HUES64 (cell line): ENCODE results near the gene PAX3.

Experiments
- H3K27ac ChIP-seq: 2 replicates; pipeline ENCODE4 v1.7.0; 2013; ENCODE audit warnings: low read depth, low read length, inconsistent platforms
- H3K27me3 ChIP-seq: 2 replicates; pipeline ENCODE4 v1.6.1; 2013; ENCODE audit warnings: mild to moderate bottlenecking, low read length; ENCODE audit not compliant: insufficient read depth
- H3K36me3 ChIP-seq: 2 replicates; pipeline ENCODE4 v1.6.1; 2013; ENCODE audit warnings: mild to moderate bottlenecking, low read length; ENCODE audit not compliant: insufficient read depth
- H3K4me1 ChIP-seq: 2 replicates; pipeline ENCODE4 v1.6.1; 2013; ENCODE audit warnings: mild to moderate bottlenecking, low read length, moderate library complexity; ENCODE audit not compliant: insufficient read depth
- H3K4me3 ChIP-seq: 2 replicates; pipeline ENCODE4 v1.5.1; 2013; ENCODE audit warnings: mild to moderate bottlenecking, low read length, moderate library complexity
- H3K9ac ChIP-seq: 2 replicates; pipeline ENCODE4 v1.6.1; 2013; ENCODE audit warnings: mild to moderate bottlenecking, low read depth, low read length
- H3K9me3 ChIP-seq: 2 replicates; pipeline ENCODE4 v1.6.1; 2013; ENCODE audit warnings: low read depth, low read length; ENCODE audit not compliant: insufficient read depth
- WGBS: fragments of 150-250, 120-280 bp; methylation state at CpG from one replicate; pipeline ENCODE4 v1.1.7; 2013; ENCODE audit warnings: missing lambda C conversion rate; 5-methylcytosine and 5-hydroxymethylcytosine counted together

The PAX3 gene

DNA sequence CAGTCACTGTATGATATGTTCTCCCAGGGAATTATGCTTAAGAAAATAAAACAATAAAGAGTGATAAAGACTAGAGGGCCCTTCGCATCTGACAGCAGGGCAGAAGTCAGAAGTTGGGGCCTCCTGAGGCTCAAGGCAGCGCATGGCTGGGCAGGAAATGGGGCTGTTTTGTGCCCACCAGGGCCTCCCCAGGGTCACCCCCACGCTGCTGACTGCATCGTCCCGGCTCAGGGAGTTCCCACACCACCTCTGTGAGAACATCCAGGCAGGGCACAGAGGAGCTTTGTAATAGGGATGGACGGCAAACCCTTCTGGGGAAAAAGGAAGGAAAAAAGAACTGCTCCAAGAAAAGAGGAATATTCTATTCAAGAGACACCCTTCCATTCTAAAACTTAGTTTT lies 41.2 kb downstream of the PAX3 start:
- WGBS = 37% methylated on average over 6 of the region's 6 CpGs
- Histone ChIP-seq H3K27ac (no peak overlapping the region), H3K9ac (no peak overlapping the region), H3K4me1 (peaks cover 38% of the 10 kb centered on the region), H3K36me3 (no peaks in the 10 kb centered on the region), H3K9me3 (no peaks in the 10 kb centered on the region), H3K4me3 (no peak overlapping the region), H3K27me3 (no peaks in the 10 kb centered on the region; the same call in 1 of the 2 replicates)

- Histone ChIP-seq H3K4me3 (peak overlapping the region; percentile 4; the same call in 1 of the 2 replicates), H3K9me3 (no peaks in the 10 kb centered on the region), H3K36me3 (no peaks in the 10 kb centered on the region), H3K27ac (no peak overlapping the region), H3K27me3 (no peaks in the 10 kb centered on the region; the same call in 1 of the 2 replicates), H3K9ac (no peak overlapping the region), H3K4me1 (peaks cover 38% of the 10 kb centered on the region)
- WGBS = 17% methylated on average over 8 of the region's 8 CpGs
Observed at GRCh38 chr2:222256250-222256649, 42.5 kb downstream of the PAX3 start.

- H3K4me1 ChIP-seq = peaks cover 38% of the 10 kb centered on the region
- H3K9ac ChIP-seq = no peak overlapping the region
- H3K36me3 ChIP-seq = no peaks in the 10 kb centered on the region
Observed at GRCh38 chr2:222255090-222255489, 43.7 kb downstream of the PAX3 start.

GRCh38 chr2:222250313-222250712 lies 48.5 kb downstream of the PAX3 start:
- no peak overlapping the region for H3K4me3 ChIP-seq
- H3K9ac ChIP-seq = no peak overlapping the region
- no peak overlapping the region for H3K27ac ChIP-seq
- H3K4me1 ChIP-seq = peaks cover 8% of the 10 kb centered on the region
- WGBS = no CpG with 5 or more reads among the region's 1 CpG
- no peaks in the 10 kb centered on the region for H3K36me3 ChIP-seq
- no peaks in the 10 kb centered on the region for H3K9me3 ChIP-seq
- H3K27me3 ChIP-seq = no peaks in the 10 kb centered on the region; the same call in 1 of the 2 replicates

More at GRCh38 chr2:222255090-222255489, 43.7 kb downstream of the PAX3 start:
- Histone ChIP-seq H3K27me3 (no peaks in the 10 kb centered on the region; the same call in 1 of the 2 replicates), H3K9me3 (no peaks in the 10 kb centered on the region), H3K4me3 (no peak overlapping the region), H3K27ac (no peak overlapping the region)

DNA sequence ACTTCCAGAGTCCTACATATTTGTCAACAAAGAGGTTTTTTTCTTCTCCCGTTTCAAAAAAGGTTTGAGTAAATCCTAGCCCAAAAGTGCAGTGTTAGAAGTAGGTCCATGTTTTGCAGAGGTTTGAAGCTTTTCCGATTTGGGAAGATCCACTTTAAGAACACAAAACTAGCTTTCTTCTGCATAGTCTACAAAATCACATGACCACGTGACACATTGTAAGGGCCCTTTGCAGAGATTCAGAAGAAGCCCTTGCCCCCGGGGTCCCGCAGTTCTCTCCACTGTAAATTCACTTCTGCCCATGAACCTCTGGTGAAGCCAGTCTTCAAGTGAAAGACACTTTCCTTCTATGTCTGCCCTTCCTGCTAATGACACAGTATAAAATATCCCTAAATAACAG lies 49.4 kb downstream of the PAX3 start:
- H3K9me3 ChIP-seq = no peaks in the 10 kb centered on the region
- no peaks in the 10 kb centered on the region for H3K36me3 ChIP-seq
- no peak overlapping the region for H3K4me3 ChIP-seq
- no peak overlapping the region for H3K9ac ChIP-seq
- peaks cover 2% of the 10 kb centered on the region; the same call in 1 of the 2 replicates for H3K27me3 ChIP-seq
- no peak overlapping the region for H3K27ac ChIP-seq
- WGBS = 91% methylated on average over 4 of the region's 5 CpGs
- H3K4me1 ChIP-seq = peaks cover 5% of the 10 kb centered on the region; the same call in 1 of the 2 replicates

DNA sequence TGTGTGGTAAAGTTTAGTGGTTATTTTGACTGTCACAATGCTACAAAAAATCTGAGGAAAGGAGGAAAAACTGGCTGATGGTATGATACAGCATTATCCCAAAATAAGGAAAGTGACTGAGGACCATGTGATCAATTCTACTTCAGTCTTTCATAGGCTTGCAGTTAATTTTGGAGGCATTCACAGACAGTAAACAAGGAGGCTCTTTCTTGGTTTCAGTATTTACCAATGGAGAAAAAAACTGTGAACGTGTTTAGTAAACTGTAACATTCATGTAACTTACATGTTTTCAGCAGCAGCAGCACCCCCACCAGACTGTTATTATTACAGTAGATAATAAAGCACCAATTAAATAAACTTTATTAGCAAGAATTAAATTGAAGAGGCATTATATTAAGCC lies 50.0 kb downstream of the PAX3 start:
- peaks cover 8% of the 10 kb centered on the region; the same call in 1 of the 2 replicates for H3K27me3 ChIP-seq
- no peak overlapping the region for H3K9ac ChIP-seq
- no peaks in the 10 kb centered on the region for H3K36me3 ChIP-seq
- no peak overlapping the region for H3K27ac ChIP-seq
- H3K9me3 ChIP-seq = no peaks in the 10 kb centered on the region
- H3K4me1 ChIP-seq = peaks cover 5% of the 10 kb centered on the region; the same call in 1 of the 2 replicates
- H3K4me3 ChIP-seq = no peak overlapping the region
- 80% methylated on average over 1 of the region's 1 CpG for WGBS

- H3K4me3 ChIP-seq = no peak overlapping the region
- no peaks in the 10 kb centered on the region for H3K9me3 ChIP-seq
Observed at GRCh38 chr2:222248256-222248655, 50.5 kb downstream of the PAX3 start.

GRCh38 chr2:222242532-222242931 lies 56.3 kb downstream of the PAX3 start:
- peaks cover 62% of the 10 kb centered on the region for H3K27me3 ChIP-seq

More at GRCh38 chr2:222248256-222248655, 50.5 kb downstream of the PAX3 start:
- 86% methylated on average over 2 of the region's 2 CpGs for whole genome bisulfite sequencing
- H3K4me1 ChIP-seq = peaks cover 5% of the 10 kb centered on the region; the same call in 1 of the 2 replicates
- peaks cover 13% of the 10 kb centered on the region for H3K27me3 ChIP-seq
- H3K27ac ChIP-seq = no peak overlapping the region
- H3K9ac ChIP-seq = no peak overlapping the region
- H3K36me3 ChIP-seq = no peaks in the 10 kb centered on the region

GRCh38 chr2:222241128-222241870 lies 57.5 kb downstream of the PAX3 start:
- H3K27ac ChIP-seq = no peak overlapping the region
- H3K4me1 ChIP-seq = peaks cover 48% of the 10 kb centered on the region
- 39% methylated on average over 9 of the region's 10 CpGs for WGBS
- H3K9me3 ChIP-seq = no peaks in the 10 kb centered on the region
- no peak overlapping the region for H3K4me3 ChIP-seq
- no peaks in the 10 kb centered on the region for H3K36me3 ChIP-seq
- no peak overlapping the region for H3K9ac ChIP-seq
- H3K27me3 ChIP-seq = peaks cover 68% of the 10 kb centered on the region

More at GRCh38 chr2:222242532-222242931, 56.3 kb downstream of the PAX3 start:
- Histone ChIP-seq H3K27ac (no peak overlapping the region), H3K9ac (no peak overlapping the region), H3K36me3 (no peaks in the 10 kb centered on the region), H3K4me3 (no peak overlapping the region), H3K4me1 (peaks cover 46% of the 10 kb centered on the region), H3K9me3 (no peaks in the 10 kb centered on the region)

- H3K4me3 ChIP-seq = no peak overlapping the region; the same call in 1 of the 2 replicates
- WGBS = 60% methylated on average over 1 of the region's 5 CpGs
Observed at GRCh38 chr2:222240676-222241049, 58.1 kb downstream of the PAX3 start.

GRCh38 chr2:222239945-222240675 lies 58.7 kb downstream of the PAX3 start:
- H3K27me3 ChIP-seq = peaks cover 68% of the 10 kb centered on the region
- peak overlapping the region; percentile 38 for H3K4me3 ChIP-seq
- no peaks in the 10 kb centered on the region for H3K36me3 ChIP-seq
- peak overlapping the region; percentile 15; the same call in 1 of the 2 replicates for H3K27ac ChIP-seq
- no peak overlapping the region for H3K9ac ChIP-seq
- 2% methylated on average over 14 of the region's 15 CpGs for WGBS
- peaks cover 48% of the 10 kb centered on the region for H3K4me1 ChIP-seq
- no peaks in the 10 kb centered on the region for H3K9me3 ChIP-seq

More at GRCh38 chr2:222240676-222241049, 58.1 kb downstream of the PAX3 start:
- no peaks in the 10 kb centered on the region for H3K9me3 ChIP-seq
- no peaks in the 10 kb centered on the region for H3K36me3 ChIP-seq
- H3K27ac ChIP-seq = no peak overlapping the region
- H3K9ac ChIP-seq = no peak overlapping the region
- peaks cover 68% of the 10 kb centered on the region for H3K27me3 ChIP-seq
- H3K4me1 ChIP-seq = peaks cover 48% of the 10 kb centered on the region
